HPDE6-E6E7 (cell line): ENCODE measurements around the gene OR10G3.
"Not testable (repeated sequence)": the region's sequence is repeated elsewhere in the genome, so short reads cannot be mapped to it uniquely, and the experiment has no call there.

Source experiments
- DNase-seq: peaks from one replicate; pipeline ENCODE4 v3.0.0; 2011; ENCODE audit warnings: missing footprints; ENCODE audit errors: extremely low spot score

Gene OR10G3, protein sequence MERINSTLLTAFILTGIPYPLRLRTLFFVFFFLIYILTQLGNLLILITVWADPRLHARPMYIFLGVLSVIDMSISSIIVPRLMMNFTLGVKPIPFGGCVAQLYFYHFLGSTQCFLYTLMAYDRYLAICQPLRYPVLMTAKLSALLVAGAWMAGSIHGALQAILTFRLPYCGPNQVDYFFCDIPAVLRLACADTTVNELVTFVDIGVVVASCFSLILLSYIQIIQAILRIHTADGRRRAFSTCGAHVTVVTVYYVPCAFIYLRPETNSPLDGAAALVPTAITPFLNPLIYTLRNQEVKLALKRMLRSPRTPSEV

GRCh38 chr14:21579976-21580375 lies at the start of gene OR10G3:
TSS of gene OR10G3 (minus strand) at chr14:21580076. CDS start at chr14:21570744, 9,332 bp downstream.
- no peak for DNase-seq

- no peak for DNase-seq
Observed at GRCh38 chr14:21626491-21627230, 46.8 kb upstream of the OR10G3 start.

- no peak for DNase-seq
Observed at GRCh38 chr14:21617614-21618013, 37.7 kb upstream of the OR10G3 start.

- no peak for DNase-seq
Observed at GRCh38 chr14:21614240-21614639, 34.4 kb upstream of the OR10G3 start.

DNA sequence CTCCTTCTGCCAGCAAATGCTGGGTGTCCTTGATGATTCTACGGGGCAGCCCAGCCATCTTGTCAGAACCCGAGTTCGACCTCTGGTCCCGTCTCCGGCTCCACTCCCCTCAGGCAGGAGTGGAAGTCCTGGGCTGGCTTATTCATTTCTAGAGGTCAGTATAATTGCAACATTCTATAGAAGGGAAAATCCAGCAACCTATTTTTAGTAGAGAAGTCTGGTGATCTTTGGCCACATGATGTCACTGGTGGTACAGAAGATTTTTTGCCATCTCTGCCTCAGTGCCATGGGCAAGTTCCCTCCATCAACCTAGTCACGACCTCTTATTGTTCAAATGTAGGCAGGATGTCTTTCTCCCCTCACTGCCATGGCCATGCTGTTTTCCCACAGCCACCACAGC lies 32.4 kb upstream of the OR10G3 start:
- no peak for DNase-seq

DNA sequence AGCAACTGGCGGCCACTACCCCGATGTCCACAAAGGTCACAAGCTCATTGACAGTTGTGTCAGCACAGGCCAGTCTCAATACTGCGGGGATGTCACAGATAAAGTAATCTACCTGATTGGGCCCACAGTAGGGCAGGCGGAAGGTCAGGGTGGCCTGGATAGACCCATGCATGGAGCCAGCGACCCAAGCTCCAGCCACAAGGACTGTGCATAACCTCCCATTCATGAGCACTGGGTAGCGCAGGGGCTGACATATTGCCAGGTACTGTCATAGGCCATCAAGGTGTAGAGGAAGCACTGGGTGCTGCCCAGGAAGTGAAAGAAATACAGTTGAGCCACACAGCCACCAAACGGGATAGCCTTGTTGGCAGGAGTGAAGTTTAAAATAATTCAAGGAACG lies 22.3 kb upstream of the OR10G3 start:
- DNase-seq = not testable (repeated sequence)

DNA sequence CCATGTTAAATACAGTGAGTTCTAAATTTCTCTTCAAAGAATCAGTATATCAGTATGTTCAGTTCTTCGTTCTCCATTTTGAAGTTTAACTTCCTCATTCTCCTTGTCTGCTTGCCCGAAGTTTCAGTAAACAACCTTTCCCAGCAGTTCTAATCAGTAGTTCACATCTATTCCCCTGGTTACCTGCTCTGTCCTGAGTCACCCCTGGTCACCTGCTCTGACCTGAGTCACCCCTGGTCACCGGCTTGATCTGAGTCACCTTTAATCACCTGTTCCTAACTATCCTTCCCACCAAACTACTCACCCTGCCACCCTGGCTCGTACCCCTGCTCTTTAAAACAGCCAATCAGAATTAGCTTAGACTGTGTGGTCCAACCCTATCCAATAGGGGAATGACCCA lies 9.4 kb upstream of the OR10G3 start:
- DNase-seq = no peak

DNA sequence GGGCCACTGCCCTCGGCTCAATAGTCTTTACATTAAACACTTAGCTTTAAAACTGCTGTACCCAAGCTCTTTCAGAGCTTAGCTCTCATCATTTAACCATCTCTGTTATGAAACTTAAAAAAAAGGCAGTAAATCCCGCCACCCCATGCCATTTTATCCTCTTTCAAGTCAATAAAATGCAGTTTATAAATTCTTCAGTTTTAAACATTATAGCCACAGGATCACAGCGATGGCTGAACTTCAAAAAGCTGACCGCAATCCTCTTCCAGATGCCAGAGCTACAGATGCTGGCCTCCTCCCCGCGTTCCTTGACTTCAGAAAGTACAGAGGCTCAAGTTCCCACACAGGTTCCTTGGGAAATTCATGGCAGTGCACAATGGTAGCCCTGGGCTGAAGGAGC lies 4.2 kb downstream of the OR10G3 start:
- DNase-seq = no peak

DNA sequence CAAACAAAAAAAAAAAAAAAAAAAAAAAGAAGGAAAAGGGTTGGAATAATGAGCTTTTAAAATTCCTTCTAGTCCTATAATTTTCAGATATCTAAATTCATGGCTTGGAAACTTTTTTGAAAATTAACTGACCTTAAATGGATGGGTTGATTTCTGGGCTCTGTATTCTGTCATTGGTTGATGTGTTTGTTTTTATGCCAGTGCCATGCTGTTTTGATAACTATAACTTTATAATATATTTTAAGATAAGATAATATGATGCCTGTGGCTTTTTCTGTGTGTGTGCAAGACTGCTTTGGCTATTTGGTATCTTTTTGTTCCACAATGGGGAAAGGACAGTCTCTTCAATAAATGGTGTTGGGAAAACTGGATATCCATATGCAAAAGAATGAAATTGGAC lies 7.3 kb downstream of the OR10G3 start:
- DNase-seq = no peak

- no peak for DNase-seq
Observed at GRCh38 chr14:21558703-21559170, 21.1 kb downstream of the OR10G3 start.

- DNase-seq = peak; percentile 45
Observed at GRCh38 chr14:21557084-21557901, 22.6 kb downstream of the OR10G3 start.

- DNase-seq = no peak
Observed at GRCh38 chr14:21556378-21557083, 23.3 kb downstream of the OR10G3 start.

DNA sequence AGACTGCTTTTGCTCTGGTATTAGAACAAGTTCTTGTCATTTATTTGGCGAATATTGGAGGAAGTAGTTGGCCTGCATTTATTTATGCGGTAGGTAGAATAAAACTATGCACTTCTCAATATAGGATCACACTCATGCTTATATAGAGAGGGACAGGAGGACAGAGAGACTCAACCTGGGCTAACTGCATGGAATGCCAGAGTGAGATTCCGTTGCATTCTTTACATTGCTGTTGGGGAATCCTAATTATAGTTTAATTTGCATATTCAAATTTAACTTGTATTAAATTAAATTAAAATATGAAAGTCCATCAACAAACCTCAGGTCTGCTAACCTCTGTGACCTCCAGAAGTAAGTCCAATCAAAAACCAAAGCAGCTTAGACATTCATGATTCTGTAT lies 26.6 kb downstream of the OR10G3 start:
- no peak for DNase-seq

DNA sequence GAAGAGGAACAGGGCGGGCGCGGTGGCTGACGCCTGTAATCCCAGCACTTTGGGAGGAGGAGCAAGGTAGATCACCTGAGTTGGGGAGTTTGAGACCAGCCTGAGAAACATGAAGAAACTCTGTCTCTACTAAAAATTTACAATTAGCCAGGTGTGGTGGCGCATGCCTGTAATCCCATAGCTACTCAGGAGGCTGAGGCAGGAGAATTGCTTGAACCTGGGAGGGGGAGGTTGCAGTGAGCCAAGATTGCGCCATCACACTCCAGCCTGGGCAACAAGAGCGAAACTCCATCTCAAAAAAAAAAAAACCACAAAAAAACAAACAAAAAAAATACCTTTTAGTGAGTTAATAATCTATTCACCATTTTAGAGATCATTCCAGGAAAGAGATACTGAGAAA lies 35.3 kb downstream of the OR10G3 start:
- DNase-seq = not testable (repeated sequence)

DNA sequence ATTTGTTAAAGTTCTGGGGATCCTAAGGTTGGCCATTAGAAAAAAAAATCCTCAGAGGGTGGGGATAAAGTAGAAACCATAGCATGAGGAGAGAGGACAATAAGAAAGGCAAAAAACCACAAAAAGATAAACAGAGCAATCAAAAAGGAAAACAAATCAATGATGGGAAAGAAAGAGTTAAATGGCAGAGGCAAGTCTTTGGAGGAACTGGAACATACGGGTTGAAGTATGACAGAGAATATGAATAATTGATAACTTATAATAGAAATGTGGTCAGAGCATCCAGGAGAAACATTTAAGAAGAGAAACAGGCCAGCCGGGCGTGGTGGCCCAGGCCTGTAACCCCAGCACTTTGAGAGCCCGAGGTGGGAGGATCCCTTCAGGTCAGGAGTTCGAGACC lies 35.9 kb downstream of the OR10G3 start:
- DNase-seq = no peak

DNA sequence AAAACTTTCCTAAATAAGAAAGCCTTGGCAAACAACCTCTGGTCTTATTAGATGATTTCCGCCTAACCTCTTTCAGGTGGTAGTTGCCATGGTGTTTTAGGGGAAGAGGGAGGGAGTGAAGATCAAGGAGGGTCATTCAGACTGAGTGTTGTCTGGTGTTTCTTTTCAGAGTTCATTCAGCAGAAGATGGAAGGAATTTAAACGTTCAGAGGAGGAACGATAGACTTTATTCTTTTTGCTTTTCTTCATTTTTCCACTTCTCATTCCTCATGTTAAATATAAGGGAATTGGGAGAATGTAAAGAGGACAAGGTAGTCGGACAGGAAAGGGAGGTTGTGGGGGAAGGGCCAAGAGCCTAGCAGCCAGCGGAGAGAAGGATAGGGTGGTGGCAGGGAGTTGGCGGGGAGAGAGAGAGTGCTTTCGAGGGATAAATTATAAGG lies 36.3 kb downstream of the OR10G3 start:
- DNase-seq = no peak

DNA sequence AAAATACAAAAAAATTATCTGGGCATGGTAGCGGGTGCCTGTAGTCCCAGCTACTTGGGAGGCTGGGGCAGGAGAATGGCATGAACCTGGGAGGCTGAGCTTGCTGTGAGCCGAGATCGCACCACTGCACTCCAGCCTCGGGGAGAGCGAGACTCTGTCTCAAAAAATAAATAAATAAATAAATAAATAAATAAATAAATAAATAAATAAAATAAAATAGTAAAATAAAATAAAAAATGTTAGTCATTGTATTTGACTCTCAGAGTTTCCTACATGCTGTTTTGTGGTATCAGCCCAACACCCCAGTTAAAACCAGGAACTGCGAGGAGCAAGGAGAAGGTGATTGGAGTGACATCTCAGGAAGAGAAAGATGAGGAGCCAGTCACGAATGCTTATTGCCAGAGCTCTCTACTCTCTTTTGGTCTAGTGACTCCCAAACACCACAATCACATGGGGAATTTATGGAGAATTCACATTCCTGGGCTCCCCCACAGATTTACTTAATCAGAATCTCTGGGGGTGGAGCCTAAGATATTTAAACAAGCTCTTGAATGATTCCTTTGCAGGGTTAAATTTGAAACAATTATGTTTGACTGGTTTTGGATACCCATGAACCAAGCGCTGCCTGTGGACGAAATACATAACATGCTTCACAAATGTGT lies 38.3 kb downstream of the OR10G3 start:
- DNase-seq = no peak

GRCh38 chr14:21539189-21539940 lies 40.5 kb downstream of the OR10G3 start:
- no peak for DNase-seq

DNA sequence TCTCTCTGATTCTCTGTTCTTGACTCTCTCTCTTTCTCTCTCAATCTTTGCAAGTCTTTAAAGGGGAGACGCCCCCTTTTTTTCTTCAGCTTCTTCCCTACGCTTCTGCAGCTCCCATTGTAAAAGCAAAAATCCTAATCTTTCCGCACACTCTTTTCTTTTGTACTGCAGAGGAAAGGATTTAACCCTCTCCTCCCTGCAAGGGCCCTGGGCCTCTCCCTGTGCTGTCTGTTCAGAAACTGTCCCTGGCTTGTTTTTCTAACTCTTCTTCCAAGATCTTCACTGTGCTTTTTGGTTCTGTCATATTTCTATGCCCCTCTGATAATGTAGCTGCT lies 42.8 kb downstream of the OR10G3 start:
- no peak for DNase-seq

DNA sequence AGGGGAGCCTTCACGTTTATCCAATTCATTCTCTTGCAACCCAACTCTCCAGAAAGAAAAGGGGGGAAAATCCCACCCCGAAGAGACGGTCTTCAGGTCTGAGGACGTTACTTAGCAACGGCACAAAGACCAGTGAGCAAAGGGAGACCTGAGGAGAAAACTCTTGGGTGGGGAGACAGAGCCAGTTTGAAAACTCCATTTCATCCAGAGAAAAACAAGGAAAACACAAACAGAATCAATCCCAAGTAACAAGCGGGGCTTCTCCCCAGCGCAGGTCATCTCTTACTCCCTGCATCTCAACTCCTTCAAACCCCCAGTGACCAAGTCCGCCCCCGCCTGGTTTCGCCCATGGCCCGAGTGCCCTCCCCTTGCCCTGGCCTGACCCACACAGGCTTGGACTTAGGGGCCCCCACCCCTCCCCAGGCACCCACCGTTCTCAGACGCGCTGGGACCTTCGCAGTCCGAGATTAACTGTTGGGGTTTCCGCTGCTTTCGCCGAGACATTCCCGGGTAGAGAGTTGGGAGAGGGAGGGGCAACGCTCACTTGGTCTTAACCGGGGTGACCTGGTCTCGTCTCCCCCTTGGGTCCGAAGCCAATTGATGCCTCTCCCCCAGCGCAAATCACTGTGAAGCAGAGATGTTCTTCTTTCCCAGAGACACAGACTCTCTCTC lies 43.3 kb downstream of the OR10G3 start:
- DNase-seq = no peak
